DMS 273 treated with DMSO at 0.1 percent for 48 hours (cell line): ENCODE measurements around the gene SEMA3D.

ENCODE experiments used
- DNase-seq: peaks from one replicate; lab custom pipeline; 2025; lab: John Stamatoyannopoulos, UW

The SEMA3D gene

DNA sequence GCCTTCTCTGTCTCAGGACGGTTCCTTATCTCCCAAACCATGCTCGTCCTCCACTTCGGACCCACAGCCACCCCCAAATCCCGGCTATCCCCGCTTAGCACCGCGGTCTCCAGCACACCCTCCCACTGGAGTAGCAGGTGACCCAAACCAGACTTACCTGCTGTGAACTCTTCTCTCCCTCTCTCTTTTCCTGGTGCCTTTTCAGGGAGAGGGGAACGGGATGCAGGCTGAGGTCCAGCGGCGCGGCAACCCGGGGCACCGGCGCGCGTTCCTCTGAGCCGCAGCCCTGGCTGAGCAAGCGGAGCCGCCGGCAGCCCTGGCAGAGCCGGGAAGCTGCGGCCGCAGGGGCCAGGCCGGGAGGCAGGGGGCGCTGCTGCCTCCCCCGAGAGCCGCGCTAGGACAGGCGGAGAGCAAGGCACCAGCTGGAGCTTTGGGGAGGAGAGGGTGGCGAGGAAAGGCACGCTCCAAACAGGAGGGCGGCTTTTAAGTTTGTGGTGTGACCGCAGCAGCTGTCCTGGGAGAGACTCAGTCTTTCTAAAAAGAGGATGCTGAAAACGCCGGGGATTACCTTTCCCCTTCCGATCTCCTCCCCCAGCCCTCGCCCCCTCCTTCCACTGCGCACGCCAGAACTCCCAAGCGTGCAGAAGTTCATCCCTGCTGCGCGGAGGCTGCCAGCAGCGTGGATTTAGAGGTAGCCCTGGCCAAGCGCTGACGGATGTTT lies at the start of gene SEMA3D:
SEMA3D (minus strand) TSS at position 536 of the 721 bp plus-strand sequence. CDS start 65,165 bp downstream, outside the sequence.
- peak; percentile 37 for DNase-seq

DNA sequence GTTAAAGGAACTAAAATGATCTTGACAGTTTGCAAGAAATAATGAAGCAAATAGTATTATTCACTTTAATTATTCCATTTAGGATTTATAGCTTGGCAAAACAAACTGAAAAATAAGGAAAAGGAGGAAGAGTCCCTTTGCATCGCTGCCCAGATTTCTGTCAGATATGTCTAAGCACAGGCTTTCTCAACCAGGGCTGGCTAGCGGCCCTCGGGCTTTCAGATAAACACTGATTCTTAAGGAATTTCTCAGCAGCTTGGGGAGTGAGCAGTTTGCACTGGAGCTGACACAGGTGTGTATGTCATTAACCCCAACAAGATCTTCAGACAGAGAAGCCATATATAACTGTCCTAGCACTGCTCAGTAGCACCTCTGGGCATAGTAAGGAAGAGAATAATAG lies 47.9 kb upstream of the SEMA3D start:
- DNase-seq: no peak

GRCh38 chr7:85232068-85232467 lies 45.2 kb upstream of the SEMA3D start:
- no peak for DNase-seq

DNA sequence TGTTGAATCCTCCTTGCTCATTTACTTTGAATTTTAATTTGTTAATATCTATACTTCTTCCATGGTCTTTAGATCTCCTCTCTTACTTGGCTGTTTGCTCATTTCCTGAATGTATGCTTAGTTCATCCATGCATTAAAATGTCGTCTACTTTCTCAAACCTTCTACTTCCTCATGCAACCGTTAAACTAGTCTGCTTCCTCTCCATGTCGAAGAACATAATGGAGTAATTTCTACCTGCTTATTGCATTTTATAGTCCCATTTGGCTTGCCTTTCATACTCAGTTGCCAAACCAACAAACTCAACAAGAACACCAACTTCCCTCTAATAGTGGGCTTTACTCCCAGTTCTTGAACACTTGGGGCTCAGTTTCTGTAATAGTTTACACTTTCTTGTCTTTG lies 43.8 kb upstream of the SEMA3D start:
- no peak for DNase-seq

DNA sequence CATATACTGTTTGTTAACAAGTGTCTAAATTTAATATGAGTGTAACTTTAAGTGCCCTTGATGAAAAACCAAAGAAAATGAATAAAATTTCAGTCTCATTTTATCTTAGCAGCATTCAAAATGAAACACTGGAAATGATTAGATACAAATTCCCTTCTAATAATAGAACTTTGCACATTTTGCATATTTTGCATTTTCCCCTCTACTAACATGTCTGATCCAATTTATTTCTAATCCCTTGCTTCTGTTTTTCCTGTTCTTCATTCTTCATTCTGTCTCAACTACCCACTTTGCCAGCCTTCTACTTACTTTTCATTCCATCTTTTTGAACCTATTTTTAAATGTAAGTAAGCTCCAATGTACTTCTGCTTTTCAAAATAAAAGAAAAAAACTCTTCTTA lies 42.7 kb upstream of the SEMA3D start:
- no peak for DNase-seq

- DNase-seq: no peak
These were observed 39.7 kb upstream of the SEMA3D start for GRCh38 chr7:85226361-85227085.

DNA sequence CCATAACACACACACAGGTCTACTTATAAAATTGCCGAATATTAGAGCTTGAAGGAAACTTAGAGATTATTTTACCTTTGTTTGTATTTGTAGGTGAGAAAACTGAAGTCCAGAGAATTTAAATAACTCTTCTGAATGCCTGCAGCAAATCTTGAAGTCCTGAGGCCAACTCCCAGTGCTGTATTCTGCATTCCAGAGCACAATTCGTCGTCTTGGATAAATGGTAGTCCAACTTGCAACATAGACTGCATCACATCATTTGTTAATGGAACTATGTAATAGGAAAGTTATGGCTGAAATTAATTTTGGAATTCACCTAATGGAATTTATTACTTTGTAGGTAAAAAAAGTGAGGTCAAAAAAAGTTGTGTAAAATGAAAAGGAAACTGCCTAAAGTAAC lies 37.3 kb upstream of the SEMA3D start:
- no peak for DNase-seq

DNA sequence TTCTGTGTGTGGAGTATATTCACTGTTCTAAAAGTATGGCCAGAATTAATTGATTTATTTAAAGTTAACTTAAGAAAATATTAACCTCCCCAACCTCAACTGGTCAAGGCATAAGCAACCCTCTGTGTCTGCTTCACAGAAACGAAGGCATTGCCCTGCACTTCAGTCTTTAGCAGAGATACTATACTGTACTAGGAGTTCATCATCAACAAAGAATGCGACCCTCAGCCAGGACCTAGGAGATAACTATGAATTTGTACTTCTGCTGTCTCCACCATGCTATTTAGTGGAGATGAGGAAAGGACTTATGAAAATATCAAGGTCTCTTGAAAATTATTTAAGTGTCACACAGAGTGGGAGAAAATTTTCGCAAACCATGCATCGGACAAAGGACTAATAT lies 35.7 kb upstream of the SEMA3D start:
- DNase-seq: no peak

GRCh38 chr7:85221796-85222195 lies 34.9 kb upstream of the SEMA3D start:
- no peak for DNase-seq

DNA sequence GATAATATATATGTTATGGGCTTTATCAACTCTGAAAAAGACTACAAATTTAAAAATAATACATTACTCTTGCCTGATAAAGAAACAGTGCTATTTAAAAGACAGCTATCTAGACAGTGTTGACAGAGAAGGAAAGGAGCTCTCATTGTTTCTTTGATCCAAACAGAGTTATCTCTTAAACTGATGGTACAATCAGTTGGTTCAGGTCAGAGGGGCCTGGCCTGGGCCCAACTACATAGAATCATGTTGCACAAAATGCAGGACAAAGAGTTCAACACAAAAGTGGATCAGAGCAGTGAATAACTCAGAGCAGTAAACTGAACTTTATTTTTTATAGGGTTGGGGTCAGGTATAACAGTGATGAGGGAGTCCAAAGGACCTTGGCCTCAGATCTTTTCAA lies 33.8 kb upstream of the SEMA3D start:
- no peak for DNase-seq

GRCh38 chr7:85220023-85220422 lies 33.2 kb upstream of the SEMA3D start:
- DNase-seq: no peak

DNA sequence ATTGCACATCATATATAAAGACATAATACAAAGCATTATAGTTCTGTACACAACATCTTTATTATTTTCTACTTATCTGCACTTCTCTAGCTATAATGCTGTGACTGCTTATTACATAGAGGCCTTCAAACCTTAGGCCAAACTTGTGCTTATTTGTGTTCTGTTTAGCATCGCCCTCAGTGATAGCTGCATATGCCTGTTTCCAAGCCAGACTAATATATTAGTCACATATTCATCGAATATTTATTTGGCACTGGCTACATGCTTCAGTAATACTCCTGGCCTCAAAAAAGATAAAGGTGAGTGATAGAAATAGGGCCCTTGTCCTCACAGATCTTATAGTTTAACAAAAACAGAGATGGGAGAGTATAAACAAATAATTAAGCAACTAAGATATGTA lies 30.2 kb upstream of the SEMA3D start:
- DNase-seq: no peak

DNA sequence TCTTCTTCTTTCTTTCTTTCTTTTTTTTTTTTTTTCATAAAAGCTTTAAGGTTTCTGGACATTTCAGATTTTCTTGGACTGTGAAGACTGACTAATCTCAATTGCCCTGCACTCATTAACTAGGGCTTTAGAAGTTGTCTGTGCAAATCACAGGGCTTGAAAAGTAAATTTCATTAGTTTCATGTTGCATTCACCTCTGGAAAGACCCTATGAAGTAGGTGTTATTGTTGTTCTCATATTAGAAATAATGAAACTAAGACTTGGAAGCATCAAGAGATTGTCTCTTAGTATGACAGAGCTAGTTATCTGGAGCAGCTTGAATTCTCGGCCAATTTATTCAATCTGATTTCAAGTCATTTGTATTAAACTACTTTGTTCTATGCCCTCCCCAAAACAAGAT lies 28.2 kb upstream of the SEMA3D start:
- no peak for DNase-seq

DNA sequence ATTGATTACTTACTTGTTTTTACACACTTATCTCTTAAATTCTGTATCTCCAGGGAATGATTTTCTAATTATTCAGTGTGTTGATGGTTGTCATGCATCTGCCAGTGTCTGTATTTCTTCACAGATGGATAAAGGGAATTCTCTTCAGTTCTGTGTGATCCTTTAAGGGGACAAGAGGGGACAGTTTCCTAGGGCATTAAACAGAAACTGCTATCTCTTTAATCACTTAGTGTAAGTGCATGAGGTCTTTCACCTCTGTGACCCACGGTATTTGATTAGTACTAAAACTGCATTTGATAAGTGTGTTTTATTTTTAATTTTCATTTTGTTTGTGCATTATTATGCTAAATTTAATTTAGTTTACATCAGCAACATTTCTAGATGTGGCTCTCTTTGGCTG lies 26.6 kb upstream of the SEMA3D start:
- no peak for DNase-seq

- DNase-seq: no peak
These were observed 18.9 kb upstream of the SEMA3D start for GRCh38 chr7:85205754-85206153.

- DNase-seq: no peak
These were observed 17.6 kb upstream of the SEMA3D start for GRCh38 chr7:85204496-85204895.

DNA sequence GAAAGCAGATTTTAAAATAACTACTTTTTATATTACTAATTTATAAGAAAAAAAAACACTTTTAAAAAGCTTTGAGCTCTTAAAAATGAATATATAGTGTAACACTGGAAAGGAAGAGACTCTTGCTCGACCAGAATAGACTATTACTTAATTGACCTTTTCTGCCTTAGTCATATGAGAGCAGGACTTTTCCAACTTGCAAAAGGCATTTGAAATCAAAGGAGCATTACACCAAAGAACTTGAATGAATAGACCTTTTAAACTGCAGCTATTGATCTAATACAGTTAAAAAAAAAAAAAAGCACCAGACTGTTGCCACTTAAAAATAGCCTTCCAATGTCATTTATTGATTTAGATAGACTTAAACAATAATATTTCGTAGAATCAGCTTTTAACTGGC lies 17.2 kb upstream of the SEMA3D start:
- no peak for DNase-seq

- DNase-seq: no peak
These were observed 14.4 kb upstream of the SEMA3D start for GRCh38 chr7:85201209-85201608.

DNA sequence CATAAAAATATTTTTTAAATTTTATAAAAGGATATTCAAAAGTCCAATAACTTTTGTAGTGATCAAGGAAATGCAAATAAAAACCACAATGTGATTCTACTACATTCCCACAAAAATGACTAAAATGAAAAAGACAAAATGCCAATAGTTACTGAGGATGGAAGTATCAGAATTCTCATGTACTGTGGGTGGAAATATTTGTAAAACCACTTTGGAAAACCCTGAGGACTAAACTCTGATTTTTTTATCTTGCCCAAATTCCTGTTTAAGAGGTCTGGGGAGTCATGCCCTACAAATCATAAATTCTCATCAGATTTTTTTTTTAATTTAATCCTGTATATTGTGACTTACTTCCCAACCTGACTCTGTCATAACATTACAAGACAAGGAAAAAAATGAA lies 9.8 kb upstream of the SEMA3D start:
- no peak for DNase-seq

GRCh38 chr7:85191383-85191782 lies 4.5 kb upstream of the SEMA3D start:
- no peak for DNase-seq

GRCh38 chr7:85186083-85186520 lies 754 bp downstream of the SEMA3D start:
- no peak for DNase-seq

- no peak for DNase-seq
These were observed 1.3 kb downstream of the SEMA3D start for GRCh38 chr7:85185424-85186082.
